AG20443 (cell line): Measurements from ENCODE around the gene VWDE.
"Not testable (repeated sequence)": the region's sequence is repeated elsewhere in the genome, so short reads cannot be mapped to it uniquely, and the experiment has no call there.

Experiments
- DNase-seq: peaks from one replicate; pipeline ENCODE4 v3.0.0; 2012; ENCODE audit warnings: low spot score, mixed read lengths

Gene VWDE

DNA sequence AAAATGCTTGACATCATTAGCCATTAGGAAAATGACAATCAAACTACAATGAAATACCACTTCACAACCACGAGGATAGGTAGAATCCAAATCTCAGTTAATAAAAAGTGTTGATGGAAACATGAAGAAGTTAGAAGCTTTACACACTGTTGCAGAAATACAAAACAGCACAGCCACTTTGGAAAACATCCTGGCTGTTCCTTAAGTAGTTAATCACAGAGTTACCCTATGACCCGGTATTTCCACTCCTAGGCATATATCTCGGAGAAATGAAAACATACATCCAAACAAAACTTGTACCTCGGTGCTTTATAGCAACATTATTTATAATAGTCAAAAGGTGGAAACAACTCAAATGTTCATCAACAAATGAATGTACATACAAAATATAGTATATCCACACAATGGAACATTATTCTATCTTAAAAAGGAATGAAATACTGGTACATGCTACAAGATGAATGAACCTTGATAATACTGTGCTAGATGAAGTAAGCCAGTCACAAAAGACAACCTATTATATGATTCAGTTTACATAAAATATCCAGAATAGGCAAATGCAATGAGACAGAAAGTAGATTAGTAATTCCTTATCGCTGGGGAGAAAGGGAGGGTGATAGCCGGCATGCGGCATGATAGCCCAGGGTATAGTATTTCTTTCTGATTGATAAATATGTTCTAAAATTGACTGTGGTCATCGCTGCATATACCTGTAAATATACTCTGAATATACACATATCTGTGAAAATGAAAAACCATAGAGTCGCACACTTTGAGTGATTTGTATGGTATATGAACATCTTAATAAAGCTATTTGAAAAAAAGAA, 1.9 kb downstream of the VWDE start:
- DNase-seq = no peak

DNA sequence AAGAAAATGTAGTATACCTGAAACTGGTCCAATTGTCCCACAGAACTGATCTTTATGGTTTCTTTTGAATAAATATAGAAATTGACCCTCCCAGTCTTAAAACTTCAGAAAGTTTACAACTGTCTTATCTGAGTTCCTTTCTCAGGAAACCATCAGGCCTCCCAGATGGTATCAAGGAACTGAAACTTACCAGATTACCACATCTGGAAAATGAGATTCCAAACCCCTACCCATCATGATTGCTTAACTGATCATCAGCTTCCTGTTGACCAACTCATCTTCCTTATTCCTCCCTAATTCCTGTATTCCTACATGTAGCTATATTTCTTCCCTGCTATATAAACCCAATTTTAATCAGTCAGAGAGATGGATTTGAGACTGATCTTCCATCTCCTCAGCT, 5.5 kb downstream of the VWDE start:
- DNase-seq = no peak

GRCh38 chr7:12397671-12398070, 6.0 kb downstream of the VWDE start:
- no peak for DNase-seq

GRCh38 chr7:12396670-12397069, 7.0 kb downstream of the VWDE start:
- DNase-seq = not testable (repeated sequence)

DNA sequence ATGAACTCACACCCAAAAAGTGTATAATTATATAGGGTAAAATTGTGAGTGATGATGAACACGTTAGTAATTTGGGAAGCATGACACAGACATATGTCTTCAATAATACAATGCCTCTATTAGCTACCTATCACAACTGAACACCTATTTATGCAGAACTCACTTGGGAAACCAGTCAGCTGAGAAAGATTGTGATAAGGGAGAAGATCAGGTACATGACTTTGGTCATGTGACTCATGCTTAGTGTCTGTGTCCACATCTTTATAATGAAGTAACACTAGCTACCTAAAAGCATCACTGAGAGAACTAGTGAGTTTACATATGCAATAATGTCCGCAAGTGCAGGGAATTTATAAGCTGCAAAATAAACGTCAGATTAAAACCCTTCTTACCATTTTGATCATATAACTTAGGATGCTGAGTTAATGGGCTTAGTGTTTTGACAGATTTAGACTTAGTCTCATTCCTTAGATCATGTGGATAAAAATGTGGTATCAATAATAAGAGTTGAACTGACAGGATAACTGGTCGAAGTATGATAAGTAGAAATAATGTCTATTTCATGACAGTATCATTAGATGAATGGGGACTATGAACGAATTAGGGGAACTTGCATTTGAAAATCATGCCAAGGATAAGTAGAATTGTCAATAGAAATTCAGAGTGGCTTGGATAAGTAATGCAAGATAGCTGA, 11.6 kb downstream of the VWDE start:
- no peak for DNase-seq

DNA sequence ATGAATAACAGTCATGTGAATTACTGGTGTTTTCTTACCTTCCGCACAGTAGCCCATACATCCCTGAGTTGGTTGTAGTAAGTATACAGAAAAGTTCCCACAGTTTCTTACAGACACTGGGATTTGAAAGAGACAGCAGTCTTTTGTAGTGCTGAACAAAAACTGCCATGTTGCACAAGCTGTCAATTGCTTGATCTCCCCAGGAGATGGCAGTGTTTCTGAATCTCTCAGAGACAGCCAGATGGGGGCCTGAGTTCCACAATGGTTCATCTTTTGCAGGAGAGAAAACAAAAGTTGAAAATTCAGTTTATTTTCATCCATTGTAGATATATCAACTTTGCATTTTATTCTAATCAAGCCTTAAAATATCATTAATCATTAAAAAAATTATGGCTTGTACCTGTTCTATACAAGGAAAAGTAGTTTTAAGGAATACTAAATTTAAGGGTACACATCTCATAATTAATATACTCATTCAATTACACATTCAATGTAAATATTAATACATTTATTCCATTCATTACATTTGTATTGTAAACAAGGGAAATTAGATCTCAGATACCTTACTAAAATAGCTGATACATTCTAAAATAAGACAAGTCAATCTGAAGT, 14.5 kb downstream of the VWDE start:
- peak; percentile 65 for DNase-seq

- DNase-seq = no peak
These were observed 17.3 kb downstream of the VWDE start for GRCh38 chr7:12386313-12386740.

- no peak for DNase-seq
These were observed 18.3 kb downstream of the VWDE start for GRCh38 chr7:12385364-12385786.

GRCh38 chr7:12383377-12383776, 20.3 kb downstream of the VWDE start:
- no peak for DNase-seq

DNA sequence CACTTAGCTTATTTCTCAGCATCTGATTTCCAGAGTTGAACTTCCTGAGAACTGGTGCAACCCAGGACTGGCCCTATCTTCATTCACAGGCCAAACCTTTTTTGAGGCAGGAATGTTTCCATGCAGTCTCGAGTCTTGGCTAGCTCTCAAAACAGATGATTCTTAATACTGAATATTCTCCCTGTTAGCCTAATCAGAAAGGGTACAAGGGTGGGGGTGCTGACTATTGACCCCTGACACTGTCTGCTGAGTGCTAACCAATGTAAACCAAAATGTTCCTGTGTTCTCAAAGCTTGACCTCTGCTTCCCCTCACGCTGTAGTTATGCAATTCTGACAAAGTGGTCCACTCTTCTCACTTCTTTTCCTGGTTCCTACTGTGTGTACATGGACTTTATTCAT, 25.3 kb downstream of the VWDE start:
- DNase-seq = no peak

DNA sequence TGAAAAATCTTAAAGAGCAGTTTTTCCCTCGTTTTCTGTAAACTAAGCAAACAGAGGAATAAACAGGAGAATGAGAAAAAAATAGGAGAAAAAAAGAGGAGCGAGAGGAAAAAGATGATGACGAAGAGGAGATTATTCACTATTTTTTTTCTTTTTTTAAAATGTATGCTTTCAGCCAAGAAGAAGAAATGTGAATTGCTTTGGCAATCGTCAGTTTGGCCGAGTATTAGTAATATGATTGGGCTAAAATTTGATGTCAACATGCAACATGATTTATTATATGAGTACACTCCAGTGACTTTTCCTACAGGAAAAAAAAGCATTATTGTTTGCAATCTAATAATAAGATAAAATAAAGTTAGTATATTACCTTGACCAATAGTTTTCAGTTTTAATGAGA, 26.3 kb downstream of the VWDE start:
- DNase-seq = no peak

DNA sequence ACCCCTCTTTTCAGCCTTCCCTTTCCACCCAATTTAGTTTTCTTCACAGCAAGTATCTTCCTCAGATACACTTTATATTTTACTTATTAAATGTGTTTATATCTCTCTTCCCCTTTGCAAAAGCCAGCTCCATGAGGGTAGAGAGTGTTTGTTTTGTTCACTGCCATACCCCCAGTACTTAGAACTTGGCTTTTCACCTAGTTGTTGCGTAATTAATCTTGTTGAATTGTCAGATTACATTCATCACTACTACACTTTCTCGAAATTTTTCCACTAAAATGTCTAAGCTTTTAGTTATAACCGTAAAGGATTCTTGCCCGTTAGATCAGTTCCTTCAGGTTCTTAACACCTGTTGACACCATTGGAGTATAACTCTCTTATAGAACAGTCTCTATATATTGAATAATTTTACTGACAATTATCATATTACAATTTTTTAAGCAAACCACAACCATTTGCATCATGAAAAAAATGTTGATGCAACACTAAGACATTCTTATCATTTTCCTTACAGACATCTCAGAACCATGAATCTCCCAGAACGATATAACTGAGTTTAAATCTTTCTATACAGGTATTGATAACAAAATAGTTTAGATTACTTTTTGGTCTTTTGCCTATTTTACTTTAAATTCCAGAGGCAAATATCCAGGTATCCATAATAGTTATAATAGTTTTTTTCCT, 29.9 kb downstream of the VWDE start:
- DNase-seq = no peak

GRCh38 chr7:12370249-12370648, 33.4 kb downstream of the VWDE start:
- DNase-seq = no peak

DNA sequence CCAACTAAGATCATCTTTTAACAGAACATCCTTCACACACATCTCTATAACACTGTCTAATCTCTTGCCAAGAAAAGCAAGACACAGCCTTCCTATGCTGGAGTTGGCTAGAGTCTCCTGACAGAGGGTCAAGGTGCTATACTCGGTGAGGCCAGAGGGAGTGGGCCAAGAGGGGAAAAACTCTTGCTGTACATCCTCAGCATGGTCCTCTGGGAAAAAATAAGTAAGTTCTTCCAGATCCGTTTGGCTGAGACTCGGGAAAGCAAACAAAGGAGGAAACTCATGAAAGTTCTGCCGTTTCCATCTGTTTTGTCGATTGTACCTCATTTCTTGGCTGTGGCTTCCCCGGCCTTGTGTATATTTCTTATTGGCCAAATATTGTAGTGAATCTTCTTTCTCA, 33.9 kb downstream of the VWDE start:
- DNase-seq = no peak

- DNase-seq = no peak
These were observed 34.6 kb downstream of the VWDE start for GRCh38 chr7:12369072-12369471.

DNA sequence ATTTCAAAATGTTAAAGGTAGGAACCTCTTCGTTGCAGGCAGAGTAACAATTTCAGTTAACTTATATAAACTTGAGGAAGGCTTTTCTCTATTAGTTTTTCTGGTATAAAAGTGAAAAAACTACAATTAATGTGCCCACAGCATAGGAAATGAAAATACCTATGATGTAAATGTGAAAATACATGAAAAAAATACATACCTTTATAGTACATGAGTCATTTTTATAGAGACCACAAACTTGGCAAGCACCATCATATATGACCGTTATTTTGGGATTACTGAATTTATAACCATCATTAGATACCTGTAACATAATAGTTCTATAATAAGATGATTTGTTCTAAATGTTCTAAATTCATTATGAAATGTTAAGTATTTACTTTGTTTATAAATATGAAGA, 42.7 kb downstream of the VWDE start:
- no peak for DNase-seq

DNA sequence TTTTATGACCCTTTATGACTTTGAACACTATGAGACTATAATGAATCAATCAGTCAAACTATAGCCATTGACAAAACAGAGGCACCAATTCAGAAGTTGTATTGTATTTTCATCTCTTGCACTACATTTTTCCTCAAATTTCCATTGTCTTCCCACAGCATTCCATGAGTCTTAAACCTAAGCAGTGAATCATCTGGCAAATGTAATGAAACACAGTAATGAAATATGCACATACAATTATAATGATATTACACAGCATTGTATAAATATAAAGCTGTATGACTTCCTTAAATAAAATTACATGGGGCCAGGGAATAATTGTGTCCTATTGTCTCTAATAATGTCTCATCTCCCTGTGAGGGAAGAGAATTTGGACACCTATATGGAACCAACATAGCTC, 45.0 kb downstream of the VWDE start:
- no peak for DNase-seq

- no peak for DNase-seq
These were observed 46.2 kb downstream of the VWDE start for GRCh38 chr7:12357508-12357907.

- no peak for DNase-seq
These were observed 51.8 kb downstream of the VWDE start for GRCh38 chr7:12351843-12352242.

- DNase-seq = no peak
These were observed 52.7 kb downstream of the VWDE start for GRCh38 chr7:12350971-12351370.

DNA sequence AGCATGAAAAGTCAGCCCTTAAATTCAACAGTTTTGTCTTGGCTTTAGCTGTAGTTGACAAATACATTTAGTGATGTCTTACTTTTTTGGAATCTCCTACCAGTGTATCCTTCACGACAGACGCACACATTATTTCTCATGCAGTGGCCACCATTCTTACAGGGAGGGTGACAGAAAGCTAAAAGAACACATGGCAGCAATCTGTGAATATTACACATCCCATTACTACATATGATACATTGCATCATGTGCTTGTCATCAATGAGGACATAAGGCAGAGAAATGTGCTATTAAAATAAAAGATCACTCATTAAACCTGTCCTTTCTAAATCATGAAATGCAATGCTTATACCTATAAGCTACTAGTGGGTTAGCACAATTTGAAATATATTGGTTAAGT, 66.6 kb downstream of the VWDE start:
- no peak for DNase-seq
